ENCODE data around the gene LRG1.

LRG1 gene

DNA sequence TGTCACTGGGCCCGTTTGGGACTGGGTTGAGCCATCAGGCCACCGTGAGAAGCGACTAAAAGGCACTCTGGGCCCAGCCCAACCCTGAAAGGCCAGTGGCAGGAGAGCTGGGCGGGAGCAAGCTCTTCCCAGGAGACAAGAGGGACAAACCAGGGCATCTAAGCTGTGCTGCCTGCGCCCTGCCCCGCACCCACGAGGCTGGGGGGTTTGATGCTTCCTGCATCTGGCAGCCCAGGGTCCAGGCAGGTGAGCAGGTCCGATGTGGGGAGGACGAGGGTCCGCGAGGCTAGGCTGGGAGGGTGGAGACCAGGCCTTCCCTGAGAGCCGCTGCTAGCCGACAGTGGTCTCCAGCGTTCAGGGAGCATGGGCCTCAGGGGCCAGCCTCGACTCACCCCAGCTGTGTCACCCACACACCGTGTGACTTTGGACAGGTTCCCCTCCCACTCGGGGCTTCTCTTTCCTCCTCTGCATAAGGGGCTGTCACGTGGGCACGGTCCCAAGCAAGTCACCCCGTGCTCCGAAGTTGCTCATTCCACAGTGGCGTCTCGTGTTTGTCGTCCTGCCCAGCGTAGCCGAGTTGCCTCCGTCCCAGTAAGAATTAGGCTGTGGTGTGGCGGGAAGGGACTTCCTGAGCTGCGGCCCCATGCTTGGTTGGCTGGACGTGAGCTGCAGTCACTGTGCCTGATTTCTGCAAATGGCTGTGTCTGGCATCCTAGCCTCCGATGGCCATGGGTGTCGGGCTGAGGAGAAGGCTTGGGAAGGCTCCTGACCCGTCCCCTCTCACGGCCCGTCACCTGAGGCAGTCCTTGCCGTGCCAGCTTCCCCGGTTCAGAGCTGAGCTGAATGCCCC is 37.3 kb downstream of the LRG1 start:
- H3K4me3 ChIP-seq (replicated peaks; ENCODE audit: insufficient read depth, low read length): no peak overlapping the region
- H3K27ac ChIP-seq (replicated peaks): no peak overlapping the region
- DNase-seq (ENCODE audit: low read depth in 1 of 2, low spot score in 1 of 2): no peak
- TF ChIP-seq SPI1 (IDR thresholded peaks at IDR 0.05; ENCODE audit: borderline replicate concordance, low read depth) (no peak), POLR2AphosphoS5 (IDR thresholded peaks at IDR 0.05; ENCODE audit: low read depth) (no peak), GABPA (IDR thresholded peaks at IDR 0.05; ENCODE audit: low read depth) (no peak)
- TF ChIP-seq, protein P1, sequence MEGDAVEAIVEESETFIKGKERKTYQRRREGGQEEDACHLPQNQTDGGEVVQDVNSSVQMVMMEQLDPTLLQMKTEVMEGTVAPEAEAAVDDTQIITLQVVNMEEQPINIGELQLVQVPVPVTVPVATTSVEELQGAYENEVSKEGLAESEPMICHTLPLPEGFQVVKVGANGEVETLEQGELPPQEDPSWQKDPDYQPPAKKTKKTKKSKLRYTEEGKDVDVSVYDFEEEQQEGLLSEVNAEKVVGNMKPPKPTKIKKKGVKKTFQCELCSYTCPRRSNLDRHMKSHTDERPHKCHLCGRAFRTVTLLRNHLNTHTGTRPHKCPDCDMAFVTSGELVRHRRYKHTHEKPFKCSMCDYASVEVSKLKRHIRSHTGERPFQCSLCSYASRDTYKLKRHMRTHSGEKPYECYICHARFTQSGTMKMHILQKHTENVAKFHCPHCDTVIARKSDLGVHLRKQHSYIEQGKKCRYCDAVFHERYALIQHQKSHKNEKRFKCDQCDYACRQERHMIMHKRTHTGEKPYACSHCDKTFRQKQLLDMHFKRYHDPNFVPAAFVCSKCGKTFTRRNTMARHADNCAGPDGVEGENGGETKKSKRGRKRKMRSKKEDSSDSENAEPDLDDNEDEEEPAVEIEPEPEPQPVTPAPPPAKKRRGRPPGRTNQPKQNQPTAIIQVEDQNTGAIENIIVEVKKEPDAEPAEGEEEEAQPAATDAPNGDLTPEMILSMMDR (IDR thresholded peaks at IDR 0.05; ENCODE audit: insufficient read depth, low read length): no peak
- TF ChIP-seq, protein P2, sequence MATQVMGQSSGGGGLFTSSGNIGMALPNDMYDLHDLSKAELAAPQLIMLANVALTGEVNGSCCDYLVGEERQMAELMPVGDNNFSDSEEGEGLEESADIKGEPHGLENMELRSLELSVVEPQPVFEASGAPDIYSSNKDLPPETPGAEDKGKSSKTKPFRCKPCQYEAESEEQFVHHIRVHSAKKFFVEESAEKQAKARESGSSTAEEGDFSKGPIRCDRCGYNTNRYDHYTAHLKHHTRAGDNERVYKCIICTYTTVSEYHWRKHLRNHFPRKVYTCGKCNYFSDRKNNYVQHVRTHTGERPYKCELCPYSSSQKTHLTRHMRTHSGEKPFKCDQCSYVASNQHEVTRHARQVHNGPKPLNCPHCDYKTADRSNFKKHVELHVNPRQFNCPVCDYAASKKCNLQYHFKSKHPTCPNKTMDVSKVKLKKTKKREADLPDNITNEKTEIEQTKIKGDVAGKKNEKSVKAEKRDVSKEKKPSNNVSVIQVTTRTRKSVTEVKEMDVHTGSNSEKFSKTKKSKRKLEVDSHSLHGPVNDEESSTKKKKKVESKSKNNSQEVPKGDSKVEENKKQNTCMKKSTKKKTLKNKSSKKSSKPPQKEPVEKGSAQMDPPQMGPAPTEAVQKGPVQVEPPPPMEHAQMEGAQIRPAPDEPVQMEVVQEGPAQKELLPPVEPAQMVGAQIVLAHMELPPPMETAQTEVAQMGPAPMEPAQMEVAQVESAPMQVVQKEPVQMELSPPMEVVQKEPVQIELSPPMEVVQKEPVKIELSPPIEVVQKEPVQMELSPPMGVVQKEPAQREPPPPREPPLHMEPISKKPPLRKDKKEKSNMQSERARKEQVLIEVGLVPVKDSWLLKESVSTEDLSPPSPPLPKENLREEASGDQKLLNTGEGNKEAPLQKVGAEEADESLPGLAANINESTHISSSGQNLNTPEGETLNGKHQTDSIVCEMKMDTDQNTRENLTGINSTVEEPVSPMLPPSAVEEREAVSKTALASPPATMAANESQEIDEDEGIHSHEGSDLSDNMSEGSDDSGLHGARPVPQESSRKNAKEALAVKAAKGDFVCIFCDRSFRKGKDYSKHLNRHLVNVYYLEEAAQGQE (IDR thresholded peaks at IDR 0.05; ENCODE audit: insufficient replicate concordance, low read depth): no peak
- no peaks in the 10 kb centered on the region for H3K27me3 ChIP-seq (ENCODE audit: insufficient read depth, poor library complexity, severe bottlenecking)

DNA sequence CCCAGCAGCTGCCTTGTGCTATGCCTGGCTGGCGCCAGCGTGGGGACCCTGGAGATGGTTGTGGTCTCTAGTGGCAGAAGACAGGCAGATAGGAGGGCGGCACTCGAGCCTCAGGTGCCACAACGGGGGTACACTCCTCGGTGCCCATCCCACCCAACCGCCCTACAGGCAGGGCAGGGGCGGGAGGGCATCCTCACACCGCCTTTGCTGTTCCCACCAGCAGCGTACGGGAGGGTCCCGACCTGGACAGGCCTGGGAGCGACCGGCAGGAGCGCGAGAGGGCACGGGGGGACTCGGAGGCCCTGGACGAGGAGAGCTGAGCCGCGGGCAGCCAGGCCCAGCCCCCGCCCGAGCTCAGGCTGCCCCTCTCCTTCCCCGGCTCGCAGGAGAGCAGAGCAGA is 38.1 kb downstream of the LRG1 start:
- Histone ChIP-seq H3K4me3 (replicated peaks; ENCODE audit: insufficient read depth, low read length) (no peak overlapping the region), H3K27me3 (ENCODE audit: insufficient read depth, poor library complexity, severe bottlenecking) (no peaks in the 10 kb centered on the region), H3K27ac (replicated peaks) (no peak overlapping the region)
- no peak for DNase-seq (ENCODE audit: low read depth in 1 of 2, low spot score in 1 of 2)
- TF ChIP-seq, protein P1 (IDR thresholded peaks at IDR 0.05; ENCODE audit: insufficient read depth, low read length): no peak
- TF ChIP-seq, protein P2 (IDR thresholded peaks at IDR 0.05; ENCODE audit: insufficient replicate concordance, low read depth): no peak
- no peak for TF ChIP-seq GABPA (IDR thresholded peaks at IDR 0.05; ENCODE audit: low read depth)
- TF ChIP-seq POLR2AphosphoS5 (IDR thresholded peaks at IDR 0.05; ENCODE audit: low read depth): no peak
- TF ChIP-seq SPI1 (IDR thresholded peaks at IDR 0.05; ENCODE audit: borderline replicate concordance, low read depth): no peak

DNA sequence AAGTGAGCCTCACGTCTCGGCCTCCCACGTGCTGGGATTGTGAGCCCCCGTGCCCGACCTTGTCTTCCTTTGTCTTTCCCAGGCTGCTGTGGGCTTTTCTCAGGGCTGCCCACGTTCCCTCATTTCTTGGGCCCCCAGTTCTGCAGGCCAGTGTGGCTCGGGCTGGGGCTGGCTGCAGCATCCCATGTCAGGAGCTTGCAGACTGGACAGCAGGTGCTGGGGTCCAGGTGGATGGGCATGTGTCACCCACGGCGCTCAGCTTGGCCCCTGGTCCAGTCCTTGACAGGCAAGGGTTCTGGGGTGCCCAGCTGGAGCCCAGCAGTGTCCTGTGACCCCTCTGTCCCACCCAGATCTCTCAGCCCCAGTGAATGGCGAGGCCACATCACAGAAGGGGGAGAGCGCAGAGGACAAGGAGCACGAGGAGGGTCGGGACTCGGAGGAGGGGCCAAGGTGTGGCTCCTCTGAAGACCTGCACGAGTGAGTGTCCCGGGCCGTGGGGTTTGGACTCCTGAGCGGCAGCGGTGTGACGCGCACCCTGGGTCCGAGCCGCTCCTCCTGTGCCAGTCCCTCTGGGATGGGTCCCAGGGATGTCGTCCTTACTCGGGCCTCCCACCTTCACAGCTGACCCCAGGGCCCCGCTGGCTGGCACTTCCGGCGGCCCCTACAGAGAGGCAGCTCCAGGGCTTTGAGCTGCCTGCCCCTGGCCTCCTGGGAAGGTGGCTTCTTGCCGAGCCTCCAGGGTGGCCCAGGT is 38.8 kb downstream of the LRG1 start:
- H3K4me3 ChIP-seq (replicated peaks; ENCODE audit: insufficient read depth, low read length): no peak overlapping the region
- H3K27me3 ChIP-seq (ENCODE audit: insufficient read depth, poor library complexity, severe bottlenecking): no peaks in the 10 kb centered on the region
- TF ChIP-seq SPI1 (IDR thresholded peaks at IDR 0.05; ENCODE audit: borderline replicate concordance, low read depth) (no peak), POLR2AphosphoS5 (IDR thresholded peaks at IDR 0.05; ENCODE audit: low read depth) (no peak), GABPA (IDR thresholded peaks at IDR 0.05; ENCODE audit: low read depth) (no peak)
- no peak for DNase-seq (ENCODE audit: low read depth in 1 of 2, low spot score in 1 of 2)
- H3K27ac ChIP-seq (replicated peaks): no peak overlapping the region

DNA sequence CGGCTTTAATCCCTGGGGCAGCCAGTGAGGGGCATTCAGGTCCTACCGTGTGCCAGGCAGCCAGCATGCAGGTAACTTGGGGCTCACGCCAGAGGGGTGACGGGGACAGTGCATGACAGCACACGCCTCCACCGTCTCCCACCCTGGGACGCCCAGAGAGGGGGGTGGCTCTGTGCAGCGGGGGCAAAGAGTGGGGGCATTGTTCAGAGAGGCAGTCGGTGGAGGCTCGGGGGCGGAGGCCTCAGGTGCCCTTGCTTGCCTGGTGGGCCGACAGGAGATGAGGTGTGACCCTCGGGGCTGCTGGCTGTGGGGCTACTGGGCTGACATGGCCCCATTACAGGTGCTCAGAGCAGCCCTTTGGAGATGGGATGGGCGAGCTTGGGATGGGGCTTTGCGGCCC is 40.0 kb downstream of the LRG1 start:
- Histone ChIP-seq H3K27ac (replicated peaks) (no peak overlapping the region), H3K27me3 (ENCODE audit: insufficient read depth, poor library complexity, severe bottlenecking) (no peaks in the 10 kb centered on the region), H3K4me3 (replicated peaks; ENCODE audit: insufficient read depth, low read length) (no peak overlapping the region)
- TF ChIP-seq POLR2AphosphoS5 (IDR thresholded peaks at IDR 0.05; ENCODE audit: low read depth): no peak
- TF ChIP-seq, protein P2 (IDR thresholded peaks at IDR 0.05; ENCODE audit: insufficient replicate concordance, low read depth): no peak
- no peak for TF ChIP-seq GABPA (IDR thresholded peaks at IDR 0.05; ENCODE audit: low read depth)
- no peak for TF ChIP-seq SPI1 (IDR thresholded peaks at IDR 0.05; ENCODE audit: borderline replicate concordance, low read depth)
- TF ChIP-seq, protein P1 (IDR thresholded peaks at IDR 0.05; ENCODE audit: insufficient read depth, low read length): no peak
- no peak for DNase-seq (ENCODE audit: low read depth in 1 of 2, low spot score in 1 of 2)
